Measurements from ENCODE around the gene RIPOR3. TPM values are rescaled to one million over a fixed set of nuclear protein-coding genes. Genes with fewer than 3 reads are reported as not detected.
"Not testable (repeated sequence)": the region's sequence is repeated elsewhere in the genome, so short reads cannot be mapped to it uniquely, and the experiment has no call there.

Gene RIPOR3
- total and polyA plus RNA-seq, 11 donors: 2.4 to 20.7 (median 4.9) TPM

DNA sequence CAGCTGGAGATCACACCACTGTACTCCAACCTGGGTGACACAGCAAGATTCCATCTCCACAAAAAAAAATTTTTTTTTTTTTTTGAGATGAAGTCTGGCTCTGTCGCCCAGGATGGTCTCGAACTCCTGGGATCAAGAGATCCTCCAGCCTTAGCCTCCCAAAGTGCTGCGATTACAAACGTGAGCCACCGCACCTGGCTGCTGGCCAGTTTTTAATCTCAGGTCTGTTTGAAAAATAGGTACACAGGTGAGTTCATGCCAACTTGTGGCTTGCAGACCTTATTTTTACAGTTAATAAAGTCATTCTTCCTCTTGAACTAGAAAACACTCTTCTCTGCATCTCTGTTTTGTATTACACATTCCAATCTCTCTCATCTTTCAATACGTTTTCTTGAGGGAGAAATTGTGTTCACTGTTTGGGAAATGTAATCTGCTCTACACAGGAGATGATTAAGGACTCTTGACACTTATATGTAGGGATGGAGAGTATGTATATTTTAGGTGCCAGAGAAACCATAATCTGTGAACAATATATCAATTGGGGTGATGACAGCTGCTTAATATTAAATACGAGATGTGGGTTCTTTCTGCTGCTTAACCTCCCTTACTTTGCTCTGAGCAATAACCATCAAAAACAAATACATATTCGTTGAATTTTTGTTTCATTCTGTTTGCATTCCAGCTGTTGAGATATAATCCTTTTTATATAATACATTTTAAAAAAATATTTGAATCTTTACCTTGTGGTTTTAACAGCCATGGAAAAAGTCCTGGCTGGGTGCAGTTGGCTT is 17.7 kb upstream of the RIPOR3 start:
- TF ChIP-seq POLR2A (IDR thresholded peaks at IDR 0.05): no peak
- TF ChIP-seq, protein P1, sequence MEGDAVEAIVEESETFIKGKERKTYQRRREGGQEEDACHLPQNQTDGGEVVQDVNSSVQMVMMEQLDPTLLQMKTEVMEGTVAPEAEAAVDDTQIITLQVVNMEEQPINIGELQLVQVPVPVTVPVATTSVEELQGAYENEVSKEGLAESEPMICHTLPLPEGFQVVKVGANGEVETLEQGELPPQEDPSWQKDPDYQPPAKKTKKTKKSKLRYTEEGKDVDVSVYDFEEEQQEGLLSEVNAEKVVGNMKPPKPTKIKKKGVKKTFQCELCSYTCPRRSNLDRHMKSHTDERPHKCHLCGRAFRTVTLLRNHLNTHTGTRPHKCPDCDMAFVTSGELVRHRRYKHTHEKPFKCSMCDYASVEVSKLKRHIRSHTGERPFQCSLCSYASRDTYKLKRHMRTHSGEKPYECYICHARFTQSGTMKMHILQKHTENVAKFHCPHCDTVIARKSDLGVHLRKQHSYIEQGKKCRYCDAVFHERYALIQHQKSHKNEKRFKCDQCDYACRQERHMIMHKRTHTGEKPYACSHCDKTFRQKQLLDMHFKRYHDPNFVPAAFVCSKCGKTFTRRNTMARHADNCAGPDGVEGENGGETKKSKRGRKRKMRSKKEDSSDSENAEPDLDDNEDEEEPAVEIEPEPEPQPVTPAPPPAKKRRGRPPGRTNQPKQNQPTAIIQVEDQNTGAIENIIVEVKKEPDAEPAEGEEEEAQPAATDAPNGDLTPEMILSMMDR (IDR thresholded peaks at IDR 0.05): no peak
- H3K36me3 ChIP-seq: no peaks in the 10 kb centered on the region
- H3K4me3 ChIP-seq: no peak overlapping the region
- H3K27ac ChIP-seq: no peak overlapping the region
- no peaks in the 10 kb centered on the region for H3K27me3 ChIP-seq
- peaks cover 0 to 4% (median 0%) of the 10 kb centered on the region in 12 donors for H3K4me1 ChIP-seq
- WGBS, 4 donors: 68 to 74% (median 71%) methylated on average over 8 of the region's 8 CpGs
- DNase-seq (no peak), ATAC-seq (no peak)
- intact Hi-C loops (cut with DNase I): no loop called here
- H3K9me3 ChIP-seq: no peaks in the 10 kb centered on the region

DNA sequence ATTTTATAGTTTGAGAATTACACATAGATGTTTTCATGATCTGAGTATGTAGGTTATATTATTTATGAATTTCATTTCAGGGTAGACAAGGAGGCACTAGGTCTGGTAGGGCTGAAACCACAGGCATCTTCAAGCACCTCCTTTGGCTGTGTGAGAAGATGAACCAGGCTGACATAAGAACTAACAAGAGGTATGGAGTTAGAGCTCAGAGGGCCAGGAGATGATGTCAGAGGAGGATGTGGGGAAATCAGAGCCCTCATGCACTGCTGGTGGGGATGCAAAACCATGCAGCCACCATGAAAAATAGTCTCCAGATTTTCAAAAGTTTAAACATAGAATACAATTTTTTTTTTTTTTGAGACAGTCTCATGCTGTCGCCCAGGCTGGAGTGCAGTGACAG is 13.6 kb upstream of the RIPOR3 start:
- WGBS, 4 donors: 91 to 95% (median 93%) methylated on average over 1 of the region's 1 CpG

DNA sequence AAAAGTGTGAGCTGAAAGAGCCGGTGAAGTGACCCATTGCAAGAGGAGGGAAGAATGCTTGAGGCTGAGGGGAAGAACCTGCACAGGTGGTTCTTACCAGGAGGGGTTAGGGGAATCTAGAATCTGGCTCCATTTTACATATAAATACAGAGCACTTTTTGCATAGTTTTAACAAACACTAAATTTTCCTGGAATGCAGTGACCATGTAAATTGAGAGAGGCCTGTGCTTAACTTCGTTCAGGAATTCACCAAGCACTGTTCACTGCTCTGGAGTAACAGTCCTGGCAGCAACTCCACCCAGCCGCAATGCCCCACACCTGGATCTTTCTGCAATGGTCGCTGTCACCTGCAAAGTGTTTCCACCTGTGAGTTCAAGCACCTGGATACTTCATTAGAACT is 13.2 kb upstream of the RIPOR3 start:
- Histone ChIP-seq H3K4me3 (no peak overlapping the region), H3K36me3 (no peaks in the 10 kb centered on the region), H3K27ac (no peak overlapping the region), H3K9me3 (no peaks in the 10 kb centered on the region), H3K4me1 (peaks cover 0 to 4% (median 0%) of the 10 kb centered on the region in 12 donors), H3K27me3 (no peaks in the 10 kb centered on the region)
- WGBS, 4 donors: 84 to 88% (median 86%) methylated on average over 4 of the region's 4 CpGs
- DNase-seq (no peak), ATAC-seq (no peak)
- intact Hi-C loops (cut with DNase I): no loop called here
- TF ChIP-seq, protein P1 (IDR thresholded peaks at IDR 0.05): no peak
- TF ChIP-seq POLR2A (IDR thresholded peaks at IDR 0.05): no peak

More for the DNA sequence above, 13.6 kb upstream of the RIPOR3 start:
- no peak overlapping the region for H3K27ac ChIP-seq
- no peaks in the 10 kb centered on the region for H3K9me3 ChIP-seq
- TF ChIP-seq POLR2A (IDR thresholded peaks at IDR 0.05): no peak
- TF ChIP-seq, protein P1 (IDR thresholded peaks at IDR 0.05): no peak
- H3K27me3 ChIP-seq: no peaks in the 10 kb centered on the region
- DNase-seq (no peak), ATAC-seq (no peak)
- no peak overlapping the region for H3K4me3 ChIP-seq
- intact Hi-C loops (cut with DNase I): no loop called here
- peaks cover 0 to 4% (median 0%) of the 10 kb centered on the region in 12 donors for H3K4me1 ChIP-seq
- H3K36me3 ChIP-seq: no peaks in the 10 kb centered on the region

DNA sequence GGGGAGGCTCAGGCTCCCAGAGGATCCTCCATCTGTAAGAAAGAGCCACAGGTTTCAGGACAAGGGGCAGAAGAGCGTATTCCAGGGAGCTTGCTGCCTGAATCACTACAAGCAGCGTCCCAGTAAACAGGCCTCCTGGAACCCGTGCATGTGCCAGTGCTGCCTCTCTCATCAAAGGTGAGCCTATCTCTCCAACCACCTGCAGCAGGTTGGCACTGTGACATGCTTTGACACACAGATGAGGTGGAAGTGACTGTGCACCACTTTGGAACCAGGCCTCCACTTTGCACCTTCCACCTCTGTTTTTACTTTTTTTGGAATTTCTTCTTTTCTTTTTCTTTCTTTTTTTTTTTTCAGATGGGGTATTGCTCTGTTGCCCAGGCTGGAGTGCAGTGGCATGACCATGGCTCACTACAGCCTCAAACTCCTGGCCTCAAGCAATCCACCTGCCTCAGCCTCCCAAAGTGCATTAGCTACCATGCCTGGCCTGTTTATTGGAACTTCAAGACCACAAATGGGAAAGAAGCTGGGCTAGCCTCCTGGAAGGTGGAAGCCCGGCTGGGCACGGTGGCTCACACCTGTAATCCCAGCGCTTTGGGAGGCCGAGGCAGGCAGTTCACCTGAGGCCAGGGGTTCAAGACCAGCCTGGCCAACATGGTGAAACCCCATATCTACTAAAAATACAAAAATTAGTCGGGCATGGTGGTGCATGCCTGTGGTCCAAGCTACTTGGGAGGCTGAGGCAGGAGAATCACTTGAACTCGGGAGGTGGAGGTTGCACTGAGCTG is 12.5 kb upstream of the RIPOR3 start:
- intact Hi-C loops (cut with DNase I); H3K27ac ChIP-seq; H3K9me3 ChIP-seq; DNase-seq; H3K36me3 ChIP-seq; H3K4me3 ChIP-seq; H3K27me3 ChIP-seq; H3K4me1 ChIP-seq; ATAC-seq: not testable (repeated sequence)
- WGBS, 4 donors: 82 to 88% (median 87%) methylated on average over 9 of the region's 9 CpGs
